H1 (cell line): ENCODE results near the gene RTTN. TPM values are rescaled to one million over a fixed set of nuclear protein-coding genes. Genes with fewer than 3 reads are reported as not detected.

ENCODE experiments used
- CTCF ChIA-PET: fragments of 300-600 bp; sonication (Branson Sonifier 250); formaldehyde crosslinking; loops from one replicate; lab custom pipeline; 2021; ENCODE audit not compliant: partially characterized antibody; lab: Charles Lee
- POLR2A ChIA-PET: fragments of 300-600 bp; sonication (Branson Sonifier 250); formaldehyde crosslinking; loops from one replicate; lab custom pipeline; 2021; ENCODE audit warnings: inconsistent platforms; ENCODE audit not compliant: partially characterized antibody; lab: Charles Lee
- DNase-seq, 2 experiments: peaks; one replicate each; pipeline versions ENCODE4 v3.0.0 to v3.0.0-alpha.2; 2010 to 2022; ENCODE audit warnings: low spot score in 2 of 2, low read depth in 1 of 2, mixed read lengths in 1 of 2
- FAIRE-seq: peaks from 2 replicates; lab custom pipeline; 2011; peaks lifted over from hg19 to GRCh38; lab: Jason Lieb, UNC
- H2AFZ ChIP-seq: 2 replicates; pipeline ENCODE4 v1.8.1; 2012; ENCODE audit warnings: low read length, inconsistent platforms
- H2AK5ac ChIP-seq: 2 replicates; pipeline ENCODE4 v1.6.1; 2013; ENCODE audit warnings: low read depth, low read length
- H2BK120ac ChIP-seq: replicated peaks from 2 replicates; pipeline ENCODE3; 2013; ENCODE audit warnings: low read depth, low read length, inconsistent platforms
- H2BK12ac ChIP-seq: 2 replicates; pipeline ENCODE4 v1.6.1; 2013; ENCODE audit warnings: low read depth, low read length
- H2BK15ac ChIP-seq: 2 replicates; pipeline ENCODE4 v1.6.1; 2013; ENCODE audit warnings: low read length
- H2BK20ac ChIP-seq: 2 replicates; pipeline ENCODE4 v1.6.1; 2013; ENCODE audit warnings: low read length
- H2BK5ac ChIP-seq: 2 replicates; pipeline ENCODE4 v1.6.1; 2013; ENCODE audit warnings: low read depth, low read length
- H3K14ac ChIP-seq: 2 replicates; pipeline ENCODE4 v1.6.1; 2013; ENCODE audit warnings: inconsistent platforms; ENCODE audit not compliant: insufficient read length
- H3K18ac ChIP-seq: 2 replicates; pipeline ENCODE4 v1.6.1; 2013; ENCODE audit warnings: low read length; ENCODE audit errors: extremely low read depth
- H3K23ac ChIP-seq: 2 replicates; pipeline ENCODE4 v1.6.1; 2013; ENCODE audit warnings: inconsistent platforms; ENCODE audit not compliant: insufficient read length
- H3K23me2 ChIP-seq: 2 replicates; pipeline ENCODE4 v1.6.1; 2013; ENCODE audit warnings: low read depth, low read length
- H3K27ac ChIP-seq: 2 replicates; pipeline ENCODE4 v1.6.1; 2011; ENCODE audit warnings: low read depth, low read length, inconsistent platforms
- H3K27me3 ChIP-seq, 4 experiments: replicated peaks in 1 of 4; 1 replicate in 1 of 4; 2 replicates in 3 of 4; pipeline versions ENCODE4 v1.6.1 to v1.8.1; 2011 to 2013; ENCODE audit warnings: low read length in 3 of 4, mild to moderate bottlenecking in 3 of 4, inconsistent platforms in 2 of 4, mixed read lengths in 2 of 4, moderate library complexity in 1 of 4; ENCODE audit not compliant: control insufficient read depth in 3 of 4, insufficient read depth in 3 of 4; ENCODE audit errors: extremely low read depth in 1 of 4
- H3K36me3 ChIP-seq, 4 experiments: 2 replicates each; pipeline versions ENCODE4 v1.6.1 to v1.8.1; 2011 to 2013; ENCODE audit warnings: mild to moderate bottlenecking in 4 of 4, low read length in 3 of 4, moderate library complexity in 2 of 4, control low read depth in 1 of 4, inconsistent platforms in 1 of 4; ENCODE audit not compliant: insufficient read depth in 4 of 4, control insufficient read depth in 2 of 4
- H3K4ac ChIP-seq: replicated peaks from 2 replicates; pipeline ENCODE3; 2013; ENCODE audit warnings: low read length, low read depth, mixed read lengths, inconsistent platforms; ENCODE audit not compliant: insufficient read length
- H3K4me1 ChIP-seq, 4 experiments: replicated peaks in 1 of 4; 1 replicate in 1 of 4; 2 replicates in 3 of 4; pipeline versions ENCODE4 v1.6.1 to v1.8.1; 2011 to 2013; ENCODE audit warnings: low read length in 3 of 4, inconsistent platforms in 2 of 4, mixed read lengths in 1 of 4; ENCODE audit not compliant: insufficient read depth in 4 of 4, control insufficient read depth in 3 of 4
- H3K4me2 ChIP-seq, 2 experiments: 2 replicates each; pipeline versions ENCODE4 v1.6.1 to v1.8.1; 2011 to 2013; ENCODE audit warnings: low read depth in 2 of 2, low read length in 2 of 2, control low read depth in 1 of 2, inconsistent platforms in 1 of 2, mild to moderate bottlenecking in 1 of 2; ENCODE audit not compliant: insufficient read depth in 1 of 2
- H3K4me3 ChIP-seq, 4 experiments: fragments of 200-600, 300-600 bp in 1 of 4; sonication (generic), shearing (Covaris generic), sonication (Bioruptor Twin) in 1 of 4; 2 replicates each; pipeline versions ENCODE4 v1.5.1 to v1.8.1; 2011 to 2016; ENCODE audit warnings: low read length in 4 of 4, low read depth in 3 of 4, control low read depth in 2 of 4, inconsistent platforms in 2 of 4, mild to moderate bottlenecking in 2 of 4, mixed read lengths in 1 of 4, moderate library complexity in 1 of 4; ENCODE audit not compliant: insufficient read depth in 2 of 4; ENCODE audit errors: extremely low read depth in 1 of 4
- H3K56ac ChIP-seq: replicated peaks from 2 replicates; pipeline ENCODE3; 2013; ENCODE audit warnings: low read depth, mild to moderate bottlenecking, mixed read lengths, low read length, inconsistent platforms; ENCODE audit not compliant: insufficient read length
- H3K79me1 ChIP-seq: 2 replicates; pipeline ENCODE4 v1.6.1; 2013; ENCODE audit warnings: low read depth, low read length, control low read depth
- H3K79me2 ChIP-seq, 2 experiments: 2 replicates each; pipeline versions ENCODE4 v1.6.1 to v1.8.1; 2012 to 2013; ENCODE audit warnings: low read length in 2 of 2, mild to moderate bottlenecking in 2 of 2, inconsistent platforms in 1 of 2; ENCODE audit not compliant: insufficient read depth in 2 of 2, control insufficient read depth in 1 of 2
- H3K9ac ChIP-seq, 4 experiments: replicated peaks in 1 of 4; 1 replicate in 1 of 4; 2 replicates in 3 of 4; pipeline versions ENCODE4 v1.6.1 to v1.8.1; 2011 to 2013; ENCODE audit warnings: low read depth in 3 of 4, low read length in 3 of 4, control low read depth in 2 of 4, mild to moderate bottlenecking in 2 of 4, moderate library complexity in 2 of 4, inconsistent platforms in 1 of 4; ENCODE audit errors: extremely low read depth in 1 of 4
- H3K9me3 ChIP-seq, 2 experiments: 2 replicates each; pipeline versions ENCODE4 v1.6.1 to v1.8.1; 2012 to 2013; ENCODE audit warnings: mild to moderate bottlenecking in 2 of 2, moderate library complexity in 2 of 2, control low read depth in 1 of 2, inconsistent platforms in 1 of 2, low read depth in 1 of 2, low read length in 1 of 2, mixed read lengths in 1 of 2; ENCODE audit not compliant: insufficient read depth in 2 of 2
- H4K20me1 ChIP-seq, 2 experiments: replicated peaks in 1 of 2; 2 replicates each; pipeline versions ENCODE3 to v1.8.1; 2011 to 2013; ENCODE audit warnings: inconsistent platforms in 2 of 2, low read length in 2 of 2, mild to moderate bottlenecking in 1 of 2; ENCODE audit not compliant: insufficient read depth in 2 of 2, control insufficient read depth in 1 of 2
- H4K5ac ChIP-seq: 2 replicates; pipeline ENCODE4 v1.6.1; 2013; ENCODE audit warnings: low read length, low read depth, mixed read lengths, inconsistent platforms; ENCODE audit not compliant: insufficient read length
- H4K8ac ChIP-seq: 2 replicates; pipeline ENCODE4 v1.8.0; 2013; ENCODE audit warnings: mild to moderate bottlenecking, moderate library complexity, low read length, inconsistent platforms; ENCODE audit not compliant: insufficient read depth; ENCODE audit errors: extremely low read depth
- H4K91ac ChIP-seq: replicated peaks from 2 replicates; pipeline ENCODE3; 2013; ENCODE audit warnings: low read length, mixed read lengths, inconsistent platforms; ENCODE audit not compliant: insufficient read length
- ATF3 ChIP-seq: IDR thresholded peaks from 2 replicates; pipeline ENCODE4 v1.6.1; 2011; ENCODE audit warnings: low read depth, mild to moderate bottlenecking, low read length; ENCODE audit not compliant: insufficient read depth
- NRF1 ChIP-seq: IDR thresholded peaks from 2 replicates; pipeline ENCODE4 v1.6.1; 2011; ENCODE audit warnings: mild to moderate bottlenecking, low read depth, low read length, improper control_type of control experiment
- WGBS, 2 experiments: shearing (Covaris generic) in 1 of 2; methylation state at CpG; one replicate each; pipeline versions ENCODE4 v1.1.6 to v1.1.7; 2013 to 2015; ENCODE audit warnings: low lambda C conversion rate in 2 of 2, mixed read lengths in 2 of 2, inconsistent platforms in 1 of 2, low coverage in 1 of 2, missing lambda C conversion rate in 1 of 2; ENCODE audit not compliant: insufficient replicate concordance in 2 of 2, insufficient coverage in 1 of 2, insufficient read length in 1 of 2; ENCODE audit errors: extremely low coverage in 1 of 2, missing lambda C conversion rate in 1 of 2; 5-methylcytosine and 5-hydroxymethylcytosine counted together
- polyA plus RNA-seq, 7 experiments: library from polyadenylated mRNA; depleted of rRNA in 3 of 7; stranded (reverse) in 5 of 7; unstranded in 2 of 7; fragments of >200 nt in 5 of 7; fragments of 200-250 nt in 2 of 7; gene quantifications; 1 replicate in 5 of 7; 2 replicates in 1 of 7; 4 replicates in 1 of 7; pipeline versions ENCODE4 v1.2.1 to v1.2.3, GENCODE V29; 2011 to 2013; ENCODE audit warnings: missing spikeins in 2 of 7, mixed read lengths in 2 of 7
- total RNA-seq: library from RNA; stranded (reverse); fragmentation: NEBNext Ultra II Directional; extraction: Animal tissue kit (Norgen Biotek cat#: 25700); gene quantifications from 2 replicates; pipeline ENCODE4 v1.2.1, GENCODE V29; 2021

Gene RTTN
- total and polyA plus RNA-seq, 2 of the 8 experiments (the other 6 are each of a cell fraction or from before 2014, with no cell fraction given), result 9.1 to 21.4 TPM

GRCh38 chr18:70166668-70167067, 38.8 kb downstream of the RTTN start:
- Histone ChIP-seq H3K23ac (no peak overlapping the region), H3K27ac (no peak overlapping the region), H3K4me1 (no peaks in the 10 kb centered on the region), H2AK5ac (no peak overlapping the region), H2BK120ac (no peak overlapping the region), H4K20me1 (no peaks in the 10 kb centered on the region), H2AFZ (no peak overlapping the region), H3K9me3 (no peaks in the 10 kb centered on the region), H3K79me1 (no peaks in the 10 kb centered on the region), H3K27me3 (no peaks in the 10 kb centered on the region), H3K4ac (no peak overlapping the region), H3K4me2 (no peak overlapping the region), H2BK5ac (no peak overlapping the region), H3K14ac (no peak overlapping the region), H3K23me2 (no peaks in the 10 kb centered on the region), H2BK12ac (no peak overlapping the region), H3K36me3 (peaks cover 0 to 3% (median 1%) of the 10 kb centered on the region in 4 experiments; a peak in 3 of 8 replicates), H2BK20ac (no peak overlapping the region), H2BK15ac (no peak overlapping the region), H4K8ac (no peak overlapping the region), H3K79me2 (no peaks in the 10 kb centered on the region), H4K91ac (no peak overlapping the region), H3K56ac (no peak overlapping the region), H3K9ac (no peak overlapping the region), H3K4me3 (no peak overlapping the region), H4K5ac (no peak overlapping the region), H3K18ac (no peak overlapping the region)
- 92% methylated on average over 3 of the region's 3 CpGs; no CpG with 5 or more reads in 1 of the 2 experiments for WGBS, 2 experiments
- POLR2A ChIA-PET, result no interaction called here
- CTCF ChIA-PET, result interaction anchor here (0.6 to 1.6 kb wide), 5 partner anchors 19 to 1241 kb away, joined by 3 to 4 read pairs (median 4); no protein-coding TSS in a partner anchor
- no peak for DNase-seq
- FAIRE-seq, result no peak
- TF ChIP-seq ATF3 (no peak), NRF1 (no peak)
